IPS-NIHi7 (cell line): ENCODE data around the gene OR6C65.

Experiments used
- DNase-seq: peaks from one replicate; pipeline ENCODE4 v3.0.0; 2012; ENCODE audit warnings: mixed read lengths; ENCODE audit errors: extremely low spot score

The OR6C65 gene

DNA sequence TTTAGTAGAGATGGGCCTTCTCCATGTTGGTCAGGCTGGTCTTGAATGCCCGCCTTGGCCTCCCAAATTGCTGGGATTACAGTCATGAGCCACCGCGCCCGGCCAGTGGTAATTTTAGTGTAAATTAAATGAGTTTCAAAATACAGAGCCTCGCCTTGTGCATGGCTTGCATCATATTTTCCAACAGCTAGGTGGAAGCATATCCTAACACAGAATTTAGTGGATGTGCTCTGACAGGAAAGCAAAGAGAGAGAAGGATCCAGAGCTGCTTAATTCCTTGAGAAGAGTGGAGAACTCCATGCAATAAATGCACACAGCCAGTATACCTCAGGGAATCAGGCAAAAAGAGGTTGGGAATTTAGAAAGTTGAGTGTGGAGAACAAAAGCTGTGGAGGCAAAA is 46.0 kb downstream of the OR6C65 start:
- DNase-seq = peak; percentile 12

DNA sequence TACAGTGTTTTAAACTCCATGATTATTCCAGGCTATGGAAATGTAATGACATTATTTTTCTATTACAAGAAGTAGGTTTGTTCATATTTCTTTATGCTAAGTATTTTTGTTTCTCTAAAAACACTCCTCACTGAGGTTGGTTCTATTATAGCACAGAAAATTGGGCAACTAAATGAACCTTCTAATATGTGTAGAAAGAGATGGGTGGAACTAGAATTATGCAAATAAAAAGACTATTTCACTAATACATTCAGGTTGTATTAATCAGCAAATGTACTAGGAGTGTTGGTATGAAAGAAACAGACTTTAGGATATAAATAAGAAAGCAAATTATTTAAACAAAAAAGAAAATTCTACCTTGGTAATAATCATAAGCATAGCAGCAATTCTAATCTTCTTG is 48.5 kb downstream of the OR6C65 start:
- no peak for DNase-seq
